NCI-H1930 (cell line): ENCODE data around the gene SHKBP1.
A peak's percentile ranks its signal among the peaks of the same experiment; 100 is the strongest.
"Not testable (repeated sequence)": the region's sequence is repeated elsewhere in the genome, so short reads cannot be mapped to it uniquely, and the experiment has no call there.

Source experiments
- DNase-seq, 2 experiments: peaks; one replicate each; lab custom pipeline; 2025; lab: John Stamatoyannopoulos, UW

Gene SHKBP1

DNA sequence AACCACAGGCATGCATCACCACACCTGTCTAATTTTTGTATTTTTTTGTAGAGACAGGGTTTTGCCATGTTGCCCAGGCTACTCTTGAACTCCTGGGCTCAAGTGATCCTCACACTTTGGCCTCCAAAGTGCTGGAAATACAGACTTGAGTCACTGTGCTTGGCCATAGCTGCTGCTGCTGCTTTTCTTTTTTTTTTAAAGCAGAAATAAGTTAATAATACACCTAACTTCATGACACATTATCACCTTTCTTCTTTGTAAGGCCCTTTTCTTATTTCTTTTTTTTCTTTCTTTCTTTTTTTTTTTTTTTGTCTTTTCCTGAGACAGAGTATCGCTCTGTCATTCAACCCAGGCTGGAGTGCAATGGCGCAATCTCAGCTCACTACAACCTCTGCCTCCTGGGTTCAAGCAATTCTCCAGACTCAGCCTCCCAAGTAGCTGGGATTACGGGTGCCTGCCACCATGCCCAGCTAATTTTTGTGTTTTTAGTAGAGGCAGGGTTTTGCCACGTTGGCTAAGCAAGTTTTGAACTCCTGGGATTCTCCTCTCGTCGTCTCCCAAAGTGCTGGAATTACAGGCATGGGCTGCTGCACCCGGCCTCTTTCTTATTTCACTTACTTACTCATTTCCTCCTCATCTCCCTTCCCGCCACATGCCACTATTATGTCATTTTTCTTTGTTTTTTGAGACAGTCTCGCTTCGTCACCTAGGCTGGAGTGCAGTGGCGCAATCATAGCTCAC lies 8.7 kb downstream of the SHKBP1 start:
- no peak for DNase-seq

DNA sequence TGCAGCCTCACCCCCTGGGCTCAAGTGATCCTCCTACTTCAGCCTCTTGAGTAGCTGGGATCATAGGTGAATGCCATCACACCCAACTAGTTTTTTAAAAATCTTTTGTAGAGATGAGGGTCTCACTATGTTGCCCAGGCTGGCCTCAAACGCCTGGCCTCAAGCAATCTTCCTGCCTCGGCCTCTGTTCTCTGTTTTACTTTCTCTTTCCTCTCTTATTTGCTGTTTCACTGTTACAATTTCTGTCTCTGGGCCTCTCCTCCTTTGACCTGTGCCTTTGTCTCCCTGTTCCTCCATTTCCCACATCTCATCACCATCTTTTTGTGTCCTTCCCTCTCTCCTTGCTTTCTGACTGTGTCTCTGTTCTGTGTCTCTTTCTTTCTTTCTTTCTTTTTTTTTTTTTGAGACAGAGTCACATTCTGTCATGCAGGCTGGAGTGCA lies 9.3 kb downstream of the SHKBP1 start:
- no peak for DNase-seq

DNA sequence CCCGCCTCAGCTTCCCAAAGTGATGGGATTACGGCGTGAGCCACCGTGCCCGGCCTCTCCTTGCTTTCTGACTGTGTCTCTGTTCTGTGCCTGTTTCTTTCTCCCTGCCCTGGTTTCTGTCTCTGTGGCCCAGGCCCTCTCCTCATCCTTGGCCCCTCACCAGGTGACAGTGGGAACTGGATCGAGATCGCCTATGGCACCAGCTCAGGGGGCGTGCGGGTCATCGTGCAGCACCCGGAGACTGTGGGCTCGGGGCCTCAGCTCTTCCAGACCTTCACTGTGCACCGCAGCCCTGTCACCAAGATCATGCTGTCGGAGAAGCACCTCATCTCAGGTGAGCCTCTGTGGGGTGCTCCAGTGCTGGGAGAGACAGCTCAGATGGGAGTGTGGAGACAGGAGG lies 9.9 kb downstream of the SHKBP1 start:
- no peak for DNase-seq

GRCh38 chr19:40588110-40588854 lies 11.6 kb downstream of the SHKBP1 start:
- DNase-seq: no peak

DNA sequence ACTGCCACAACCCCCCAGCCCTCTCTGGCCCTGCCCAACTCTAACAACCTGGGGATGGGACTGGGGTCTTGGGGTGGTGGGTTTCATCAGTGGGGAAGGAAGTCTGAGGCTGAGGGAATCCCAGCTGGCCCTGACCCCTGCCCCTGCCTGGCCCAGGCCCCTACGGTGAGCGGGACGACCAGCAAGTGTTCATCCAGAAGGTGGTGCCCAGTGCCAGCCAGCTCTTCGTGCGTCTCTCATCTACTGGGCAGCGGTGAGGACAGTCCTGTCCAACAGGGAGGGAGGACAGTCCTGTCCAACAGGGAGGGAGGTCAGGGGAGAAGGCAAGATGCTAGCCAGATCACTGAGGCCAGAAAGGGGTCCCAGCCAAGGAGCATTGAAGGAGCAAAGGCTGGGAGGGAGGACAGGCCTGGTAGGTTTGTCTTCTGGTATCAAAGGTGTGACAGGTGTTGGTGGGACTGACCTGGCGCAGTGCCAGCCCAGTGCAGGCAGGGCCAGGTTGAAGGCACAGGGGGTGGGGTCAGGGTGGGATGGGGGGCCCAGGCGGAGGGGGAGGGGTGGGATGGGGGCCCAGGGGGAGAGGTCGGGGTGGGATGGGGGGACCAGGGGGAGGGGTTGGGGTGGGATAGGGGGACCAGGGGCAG lies 12.4 kb downstream of the SHKBP1 start:
- DNase-seq: no peak

DNA sequence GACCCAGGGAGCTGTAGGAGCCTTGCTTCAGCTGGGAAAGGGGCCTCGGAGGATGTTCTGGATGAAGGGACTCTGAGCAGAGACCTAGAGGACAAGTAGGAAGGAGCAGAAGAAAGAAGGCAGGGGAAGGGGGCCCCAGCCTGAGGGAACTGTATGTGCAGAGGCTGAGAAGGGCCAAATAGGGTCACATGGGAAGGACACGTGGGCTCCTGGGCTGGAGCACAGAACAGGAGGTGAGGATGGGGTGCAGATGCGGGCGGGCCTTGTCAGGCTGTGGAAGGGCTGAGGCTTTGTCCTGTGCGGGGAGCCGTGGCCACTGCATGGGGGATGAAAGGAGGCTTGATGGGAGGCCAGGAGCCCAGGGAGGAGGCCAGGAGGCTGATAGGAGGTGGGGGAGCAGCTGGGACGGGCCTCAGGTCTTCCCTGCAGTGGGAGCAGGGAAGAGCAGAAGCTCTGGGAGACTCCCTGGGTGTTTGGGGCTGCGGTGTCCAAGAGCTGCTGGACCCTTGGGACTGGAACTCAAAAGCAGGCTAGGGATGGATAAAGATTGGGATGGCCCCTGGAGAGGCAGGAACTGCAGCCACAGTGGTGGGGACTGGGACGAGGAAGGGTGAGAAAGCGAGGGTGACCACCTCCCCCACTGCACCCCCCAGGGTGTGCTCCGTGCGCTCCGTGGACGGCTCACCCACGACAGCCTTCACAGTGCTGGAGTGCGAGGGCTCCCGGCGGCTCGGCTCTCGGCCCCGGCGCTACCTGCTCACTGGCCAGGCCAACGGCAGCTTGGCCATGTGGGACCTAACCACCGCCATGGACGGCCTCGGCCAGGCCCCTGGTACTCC lies 13.1 kb downstream of the SHKBP1 start:
- no peak for DNase-seq

DNA sequence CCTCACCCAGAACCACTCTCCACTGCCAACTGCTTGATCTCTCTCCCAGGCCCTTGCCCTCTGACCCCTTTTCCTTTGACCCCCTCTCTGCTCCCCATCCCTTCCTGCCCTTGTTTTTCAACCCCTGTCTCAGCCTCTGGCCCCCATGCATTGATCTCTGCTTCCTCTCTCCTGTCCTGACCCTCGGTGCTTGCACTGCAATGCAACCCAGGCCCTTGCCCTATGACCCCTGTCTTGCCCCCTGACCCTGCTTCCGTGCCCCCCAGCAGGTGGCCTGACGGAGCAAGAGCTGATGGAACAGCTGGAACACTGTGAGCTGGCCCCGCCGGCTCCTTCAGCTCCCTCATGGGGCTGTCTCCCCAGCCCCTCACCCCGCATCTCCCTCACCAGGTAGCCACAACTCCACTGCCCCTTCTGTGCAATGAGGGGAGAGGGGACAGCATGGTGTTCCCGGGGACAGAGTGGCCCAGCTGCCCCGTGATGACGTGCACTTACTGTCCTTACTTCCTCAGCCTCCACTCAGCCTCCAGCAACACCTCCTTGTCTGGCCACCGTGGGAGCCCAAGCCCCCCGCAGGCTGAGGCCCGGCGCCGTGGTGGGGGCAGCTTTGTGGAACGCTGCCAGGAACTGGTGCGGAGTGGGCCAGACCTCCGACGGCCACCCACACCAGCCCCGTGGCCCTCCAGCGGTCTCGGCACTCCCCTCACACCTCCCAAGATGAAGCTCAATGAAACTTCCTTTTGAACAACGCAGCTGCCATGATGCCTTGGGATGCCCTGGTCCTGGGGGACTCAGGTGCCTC lies 14.0 kb downstream of the SHKBP1 start:
- no peak for DNase-seq

GRCh38 chr19:40591724-40592123 lies 15.1 kb downstream of the SHKBP1 start:
- DNase-seq: not testable (repeated sequence)

GRCh38 chr19:40592170-40592569 lies 15.5 kb downstream of the SHKBP1 start:
- DNase-seq: peak in 1 of 2 experiments; percentile 37

DNA sequence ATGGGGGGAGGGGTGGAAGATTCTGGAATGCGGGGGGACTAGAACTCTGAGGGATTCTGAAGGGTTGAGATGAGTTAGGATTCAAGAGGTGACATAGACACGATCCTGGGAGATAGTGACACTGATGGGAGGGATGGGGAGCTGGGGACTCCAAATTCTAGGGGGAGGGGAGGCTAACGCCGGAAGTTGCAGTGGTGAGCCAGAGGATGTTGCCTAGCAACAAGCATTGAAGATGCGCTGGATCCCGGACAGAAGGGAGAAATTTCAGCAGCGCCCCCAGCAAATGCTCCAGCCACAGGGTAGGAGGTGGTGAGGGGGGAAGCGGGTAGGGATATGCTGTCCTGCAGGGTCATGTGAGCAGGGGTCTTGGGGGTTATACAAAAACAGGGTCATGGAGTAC lies 17.6 kb downstream of the SHKBP1 start:
- no peak for DNase-seq

DNA sequence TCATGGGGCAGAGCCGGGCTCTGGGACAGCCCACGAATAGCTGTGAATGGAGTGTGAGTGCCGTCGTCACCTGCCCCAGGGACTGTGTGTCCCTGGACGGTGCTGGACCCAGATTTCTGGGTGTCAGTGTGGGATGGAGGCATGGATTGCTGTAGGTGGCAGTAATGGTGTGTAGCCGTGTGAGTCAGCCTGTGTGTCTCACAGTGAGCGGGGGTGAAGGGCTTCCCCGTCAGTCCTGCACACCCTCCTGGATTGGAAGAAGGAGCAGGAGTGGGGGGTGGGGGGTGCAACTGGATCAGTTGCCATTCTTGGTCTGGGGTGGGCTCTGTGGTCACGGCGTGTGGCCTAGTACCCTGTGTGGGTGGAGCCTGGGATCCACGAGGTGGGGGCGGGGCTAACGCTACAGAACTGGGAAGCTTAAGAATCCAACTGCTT lies 18.0 kb downstream of the SHKBP1 start:
- DNase-seq: no peak

- peak; percentile 31 to 36 for DNase-seq
Measured at GRCh38 chr19:40596608-40597328, 20.1 kb downstream of the SHKBP1 start.

DNA sequence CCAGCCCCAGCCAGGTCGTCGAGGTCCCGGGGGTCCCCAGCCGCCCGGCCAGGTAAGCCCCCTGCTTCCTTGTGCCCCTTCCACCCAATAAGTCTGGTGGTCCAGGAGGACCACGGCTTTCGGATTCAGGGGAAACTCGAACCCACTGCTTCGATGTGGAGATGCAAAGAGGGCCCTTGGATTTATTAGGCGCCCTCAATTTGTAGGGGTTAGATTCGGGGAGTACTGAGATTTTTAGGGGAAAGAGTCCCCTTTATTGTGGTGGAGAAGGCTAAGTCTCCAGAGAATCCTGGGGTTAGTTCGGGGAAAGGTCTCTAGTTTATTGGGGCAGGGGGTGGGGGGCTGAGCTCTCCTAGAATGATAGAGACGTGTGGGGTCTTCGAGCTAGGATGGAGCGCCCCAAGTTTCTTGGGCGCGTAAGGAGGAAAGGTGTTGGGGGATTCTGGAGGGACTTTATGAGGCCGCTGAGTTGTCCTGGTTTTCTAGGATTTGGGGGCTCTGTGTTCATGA lies 20.7 kb downstream of the SHKBP1 start:
- no peak for DNase-seq

- peak; percentile 85 to 95 for DNase-seq
Measured at GRCh38 chr19:40598121-40598917, 21.6 kb downstream of the SHKBP1 start.

GRCh38 chr19:40598918-40599307 lies 22.2 kb downstream of the SHKBP1 start:
- no peak for DNase-seq

GRCh38 chr19:40599331-40599901 lies 22.7 kb downstream of the SHKBP1 start:
- no peak for DNase-seq

- DNase-seq: no peak
Measured at GRCh38 chr19:40599902-40600569, 23.4 kb downstream of the SHKBP1 start.

GRCh38 chr19:40600570-40601133 lies 24.0 kb downstream of the SHKBP1 start:
- DNase-seq: no peak
